ENCODE data around the gene HEPN1.
"Not testable (repeated sequence)": the region's sequence is repeated elsewhere in the genome, so short reads cannot be mapped to it uniquely, and the experiment has no call there.

The HEPN1 gene

DNA sequence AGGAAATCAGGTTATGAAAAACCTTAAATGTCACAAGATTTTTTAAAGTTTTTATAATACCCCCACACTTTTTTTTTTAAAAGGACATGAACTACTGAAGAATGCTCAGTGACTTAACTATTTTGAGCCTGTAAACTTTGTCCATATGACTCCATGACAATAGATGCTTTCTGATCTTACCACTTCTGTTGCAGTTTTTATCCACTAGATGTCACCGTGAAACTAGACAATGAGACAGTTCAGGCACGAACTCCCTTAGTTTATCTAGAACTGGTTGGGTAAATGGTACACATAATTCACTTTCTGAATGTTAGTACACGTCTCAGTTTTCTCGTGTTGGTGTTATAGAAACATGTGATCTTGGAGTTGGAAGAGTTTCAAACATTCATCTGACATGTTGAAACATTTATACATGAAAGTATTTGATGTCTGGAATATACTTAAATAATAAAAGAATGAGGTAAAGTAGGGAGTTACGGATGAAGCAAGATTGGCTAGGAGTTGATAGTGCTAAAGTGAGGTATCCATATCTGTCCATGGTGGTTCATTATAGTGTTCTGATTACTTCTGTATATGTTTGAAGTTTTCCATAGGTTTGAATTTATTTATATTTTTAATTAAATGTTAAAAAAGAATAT lies 43.0 kb downstream of the HEPN1 start:
- Histone ChIP-seq H4K20me1 (ENCODE audit: control insufficient read depth, insufficient read depth, low read depth, low read length) (no peaks in the 10 kb centered on the region), H3K4me1 (ENCODE audit: control insufficient read depth, low read length) (no peaks in the 10 kb centered on the region), H3K4me2 (ENCODE audit: low read length) (no peak overlapping the region), H3K27ac (ENCODE audit: low read depth, low read length) (no peak overlapping the region), H3K4me3 (ENCODE audit: low read length) (no peak overlapping the region), H3K79me2 (ENCODE audit: control insufficient read depth, low read length) (no peaks in the 10 kb centered on the region), H3K9me2 (replicated peaks; ENCODE audit: control insufficient read depth, low read length) (no peaks in the 10 kb centered on the region), H3K27me3 (ENCODE audit: control insufficient read depth, low read length) (no peaks in the 10 kb centered on the region), H3K36me3 (ENCODE audit: control insufficient read depth, low read length) (no peaks in the 10 kb centered on the region), H3K9me3 (ENCODE audit: control insufficient read depth, insufficient read depth, low read length) (no peaks in the 10 kb centered on the region), H3F3A (ENCODE audit: control insufficient read depth, insufficient read depth) (no peaks in the 10 kb centered on the region)
- TF ChIP-seq, protein P1, sequence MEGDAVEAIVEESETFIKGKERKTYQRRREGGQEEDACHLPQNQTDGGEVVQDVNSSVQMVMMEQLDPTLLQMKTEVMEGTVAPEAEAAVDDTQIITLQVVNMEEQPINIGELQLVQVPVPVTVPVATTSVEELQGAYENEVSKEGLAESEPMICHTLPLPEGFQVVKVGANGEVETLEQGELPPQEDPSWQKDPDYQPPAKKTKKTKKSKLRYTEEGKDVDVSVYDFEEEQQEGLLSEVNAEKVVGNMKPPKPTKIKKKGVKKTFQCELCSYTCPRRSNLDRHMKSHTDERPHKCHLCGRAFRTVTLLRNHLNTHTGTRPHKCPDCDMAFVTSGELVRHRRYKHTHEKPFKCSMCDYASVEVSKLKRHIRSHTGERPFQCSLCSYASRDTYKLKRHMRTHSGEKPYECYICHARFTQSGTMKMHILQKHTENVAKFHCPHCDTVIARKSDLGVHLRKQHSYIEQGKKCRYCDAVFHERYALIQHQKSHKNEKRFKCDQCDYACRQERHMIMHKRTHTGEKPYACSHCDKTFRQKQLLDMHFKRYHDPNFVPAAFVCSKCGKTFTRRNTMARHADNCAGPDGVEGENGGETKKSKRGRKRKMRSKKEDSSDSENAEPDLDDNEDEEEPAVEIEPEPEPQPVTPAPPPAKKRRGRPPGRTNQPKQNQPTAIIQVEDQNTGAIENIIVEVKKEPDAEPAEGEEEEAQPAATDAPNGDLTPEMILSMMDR (IDR thresholded peaks at IDR 0.05; ENCODE audit: low read depth, low read length, poor library complexity, severe bottlenecking), result peak; percentile 71
- no peak for TF ChIP-seq EZH2phosphoT487 (IDR thresholded peaks at IDR 0.05; ENCODE audit: borderline replicate concordance, low read length)

DNA sequence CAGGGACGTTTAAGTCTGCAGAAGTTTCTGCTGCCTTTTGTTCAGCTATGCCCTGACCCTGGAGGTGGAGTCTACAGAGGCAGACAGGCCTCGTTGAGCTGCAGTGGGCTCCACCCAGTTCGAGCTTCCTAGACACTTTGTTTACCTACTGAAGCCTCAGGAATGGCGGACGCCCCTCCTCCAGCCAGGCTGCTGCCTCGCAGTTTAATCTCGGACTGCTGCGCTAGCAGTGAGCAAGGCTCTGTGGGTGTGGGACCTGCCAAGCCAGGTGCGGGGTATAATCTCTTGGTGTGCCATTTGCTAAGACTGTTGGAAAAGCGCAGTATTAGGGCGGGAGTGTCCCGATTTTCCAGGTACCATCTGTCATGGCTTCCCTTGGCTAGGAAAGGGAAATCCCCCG lies 49.1 kb downstream of the HEPN1 start:
- not testable (repeated sequence) for H3F3A ChIP-seq (ENCODE audit: control insufficient read depth, insufficient read depth); H3K79me2 ChIP-seq (ENCODE audit: control insufficient read depth, low read length); H3K4me3 ChIP-seq (ENCODE audit: low read length)

More for the DNA sequence above, 49.1 kb downstream of the HEPN1 start:
- not testable (repeated sequence) for H3K36me3 ChIP-seq (ENCODE audit: control insufficient read depth, low read length); H3K4me2 ChIP-seq (ENCODE audit: low read length); H4K20me1 ChIP-seq (ENCODE audit: control insufficient read depth, insufficient read depth, low read depth, low read length); H3K27me3 ChIP-seq (ENCODE audit: control insufficient read depth, low read length); H3K27ac ChIP-seq (ENCODE audit: low read depth, low read length); H3K4me1 ChIP-seq (ENCODE audit: control insufficient read depth, low read length); H3K9me3 ChIP-seq (ENCODE audit: control insufficient read depth, insufficient read depth, low read length); H3K9me2 ChIP-seq (replicated peaks; ENCODE audit: control insufficient read depth, low read length)

Data from DOHH2 (cell line).